ENCODE measurements around the gene ZFX.

- TF ChIP-seq CTCF (IDR thresholded peaks at IDR 0.05) (no peak), POLR2A (IDR thresholded peaks at IDR 0.05) (no peak)
Observed at GRCh38 chrX:24190500-24191156, 41.1 kb downstream of the ZFX start.

Measured in testis (tissue), 2 donors.